CD14-positive monocyte (primary cell): ENCODE data around the gene OR4K14. TPM values are rescaled to one million over a fixed set of nuclear protein-coding genes. Genes with fewer than 3 reads are reported as not detected.

Source experiments
- DNase-seq, 3 donors: peaks; one replicate each; pipeline ENCODE4 v3.0.0-alpha.2; 2011 to 2022
- H2AFZ ChIP-seq: 2 replicates; pipeline ENCODE4 v1.6.0; 2012; ENCODE audit warnings: mild to moderate bottlenecking, low read depth, low read length, inconsistent platforms; ENCODE audit not compliant: insufficient read depth, poor library complexity, severe bottlenecking
- H3K27ac ChIP-seq, 2 donors: 1 replicate in 1 of 2; 2 replicates in 1 of 2; pipeline ENCODE4 v1.5.1; 2012 to 2013; ENCODE audit warnings: low read length in 2 of 2, control low read depth in 1 of 2, inconsistent platforms in 1 of 2, low read depth in 1 of 2, mild to moderate bottlenecking in 1 of 2
- H3K27me3 ChIP-seq, 2 donors: one replicate each; pipeline versions ENCODE4 v1.6.0 to v1.6.1; 2011 to 2013; ENCODE audit warnings: low read length in 2 of 2; ENCODE audit not compliant: control insufficient read depth in 2 of 2, insufficient read depth in 2 of 2
- H3K36me3 ChIP-seq, 2 donors: replicated peaks in 1 of 2; 1 replicate in 1 of 2; 2 replicates in 1 of 2; pipeline versions ENCODE4 v1.5.1 to v1.6.1; 2012 to 2013; ENCODE audit warnings: low read length in 2 of 2, control low read depth in 1 of 2, inconsistent platforms in 1 of 2, mild to moderate bottlenecking in 1 of 2; ENCODE audit not compliant: insufficient read depth in 2 of 2, control insufficient read depth in 1 of 2
- H3K4me1 ChIP-seq, 2 donors: 1 replicate in 1 of 2; 2 replicates in 1 of 2; pipeline versions ENCODE4 v1.5.1 to v1.6.1; 2012 to 2013; ENCODE audit warnings: low read length in 2 of 2, control low read depth in 1 of 2, inconsistent platforms in 1 of 2, mild to moderate bottlenecking in 1 of 2, moderate library complexity in 1 of 2; ENCODE audit not compliant: insufficient read depth in 2 of 2, control insufficient read depth in 1 of 2
- H3K4me2 ChIP-seq: replicated peaks from 2 replicates; pipeline ENCODE3; 2012; ENCODE audit warnings: low read length, moderate library complexity, mild to moderate bottlenecking; ENCODE audit not compliant: poor library complexity, severe bottlenecking; ENCODE audit errors: extremely low read depth
- H3K4me3 ChIP-seq, 3 experiments: fragments of 200-600 bp in 1 of 3; sonication (generic) in 1 of 3; replicated peaks in 1 of 3; 1 replicate in 2 of 3; 2 replicates in 1 of 3; pipeline ENCODE4 v1.5.1; 2011 to 2013; ENCODE audit warnings: low read length in 3 of 3, mild to moderate bottlenecking in 3 of 3, control low read depth in 2 of 3, low read depth in 2 of 3, inconsistent platforms in 1 of 3, moderate library complexity in 1 of 3
- H3K79me2 ChIP-seq: 2 replicates; pipeline ENCODE4 v1.6.0; 2012; ENCODE audit warnings: mild to moderate bottlenecking, control low read depth, inconsistent platforms, low read length, moderate library complexity; ENCODE audit not compliant: insufficient read depth
- H3K9ac ChIP-seq: 2 replicates; pipeline ENCODE4 v1.6.0; 2017; ENCODE audit warnings: low read length, mild to moderate bottlenecking; ENCODE audit not compliant: insufficient read depth, poor library complexity, severe bottlenecking
- H3K9me3 ChIP-seq, 2 donors: replicated peaks in 1 of 2; 1 replicate in 1 of 2; 2 replicates in 1 of 2; pipeline versions ENCODE4 v1.5.1 to v1.6.1; 2012 to 2013; ENCODE audit warnings: low read length in 2 of 2, control low read depth in 1 of 2; ENCODE audit not compliant: control insufficient read depth in 1 of 2, insufficient read depth in 1 of 2
- H4K20me1 ChIP-seq: 2 replicates; pipeline ENCODE4 v1.6.0; 2012; ENCODE audit warnings: mild to moderate bottlenecking, low read length, control low read depth, moderate library complexity; ENCODE audit not compliant: insufficient read depth
- H3K27ac Mint-ChIP-seq, 7 donors: one replicate each; pipeline ENCODE4 v1.8.0; 2020; ENCODE audit warnings: mild to moderate bottlenecking in 7 of 7, mixed read lengths in 7 of 7, moderate library complexity in 6 of 7, inconsistent platforms in 2 of 7
- H3K27me3 Mint-ChIP-seq, 3 donors: one replicate each; pipeline ENCODE4 v1.8.0; 2021 to 2022; ENCODE audit warnings: low read depth in 3 of 3, mild to moderate bottlenecking in 3 of 3, mixed read lengths in 3 of 3, moderate library complexity in 3 of 3, inconsistent platforms in 1 of 3
- H3K36me3 Mint-ChIP-seq, 2 donors: one replicate each; pipeline ENCODE4 v1.8.0; 2020; ENCODE audit warnings: mixed read lengths in 2 of 2, inconsistent platforms in 1 of 2, mild to moderate bottlenecking in 1 of 2
- H3K4me1 Mint-ChIP-seq: one replicate; pipeline ENCODE4 v1.8.0; 2020; ENCODE audit warnings: mild to moderate bottlenecking, mixed read lengths
- H3K4me3 Mint-ChIP-seq, 2 donors: one replicate each; pipeline ENCODE4 v1.8.0; 2020; ENCODE audit warnings: mild to moderate bottlenecking in 2 of 2, mixed read lengths in 2 of 2, moderate library complexity in 1 of 2
- H3K9me3 Mint-ChIP-seq, 7 donors: one replicate each; pipeline ENCODE4 v1.8.0; 2020 to 2022; ENCODE audit warnings: mixed read lengths in 7 of 7, mild to moderate bottlenecking in 6 of 7, moderate library complexity in 6 of 7, inconsistent platforms in 2 of 7
- CTCF ChIP-seq: fragments of 200-600 bp; IDR thresholded peaks from one replicate; pipeline ENCODE4 v1.8.0; 2022; ENCODE audit warnings: antibody characterized with exemption, mild to moderate bottlenecking
- WGBS: methylation state at CpG from one replicate; pipeline ENCODE4 v1.1.5; 2013; ENCODE audit warnings: missing lambda C conversion rate; ENCODE audit not compliant: insufficient coverage; 5-methylcytosine and 5-hydroxymethylcytosine counted together
- intact Hi-C, 2 donors: fragments of 100-400 bp; cut with micrococcal nuclease; formaldehyde crosslinking; loops; one replicate each; pipeline versions ENCODE4 v1.15.0 to v1.15.1; 2023
- polyA plus RNA-seq, 3 donors: library from polyadenylated mRNA; depleted of rRNA in 1 of 3; unstranded in 2 of 3; stranded (reverse) in 1 of 3; fragments of 300-500 nt in 2 of 3; fragments of >200 nt in 1 of 3; fragmentation: Illumina TruSeq in 2 of 3; gene quantifications; 1 replicate in 2 of 3; 2 replicates in 1 of 3; pipeline ENCODE4 v1.2.3, GENCODE V29; 2012 to 2021

The OR4K14 gene
- polyA plus RNA-seq, 3 donors, result not detected

- no peaks in the 10 kb centered on the region for H3K27me3 Mint-ChIP-seq
- no peaks in the 10 kb centered on the region for H3K4me1 Mint-ChIP-seq
- no peak overlapping the region for H3K4me3 ChIP-seq
- no peaks in the 10 kb centered on the region for H3K36me3 Mint-ChIP-seq
- H3K27me3 ChIP-seq, result no peaks in the 10 kb centered on the region
- H3K4me2 ChIP-seq, result no peak overlapping the region
- intact Hi-C loops, result no loop called here
- no peaks in the 10 kb centered on the region for H3K36me3 ChIP-seq
- no peaks in the 10 kb centered on the region for H4K20me1 ChIP-seq
- H3K9ac ChIP-seq, result no peak overlapping the region
- no peak for DNase-seq
- no peaks in the 10 kb centered on the region for H3K79me2 ChIP-seq
- no peaks in the 10 kb centered on the region for H3K9me3 ChIP-seq
- no peak overlapping the region for H3K27ac ChIP-seq
- whole genome bisulfite sequencing, result no CpG with 5 or more reads among the region's 6 CpGs
- H3K9me3 Mint-ChIP-seq, result peaks cover 0 to 3% (median 0%) of the 10 kb centered on the region in 7 donors
- no peak overlapping the region for H3K27ac Mint-ChIP-seq
- H3K4me1 ChIP-seq, result no peaks in the 10 kb centered on the region
- no peak overlapping the region for H2AFZ ChIP-seq
- H3K4me3 Mint-ChIP-seq, result no peak overlapping the region
- no peak for TF ChIP-seq CTCF
Measured at GRCh38 chr14:20031058-20031457, 12.0 kb upstream of the OR4K14 start.

GRCh38 chr14:20008156-20008555 is 11.0 kb downstream of the OR4K14 start:
- H3K79me2 ChIP-seq, result no peaks in the 10 kb centered on the region
- H3K4me1 ChIP-seq, result no peaks in the 10 kb centered on the region
- no peak overlapping the region for H3K4me2 ChIP-seq
- no peak for DNase-seq
- no peaks in the 10 kb centered on the region for H3K27me3 ChIP-seq
- no peaks in the 10 kb centered on the region for H4K20me1 ChIP-seq
- H3K9ac ChIP-seq, result no peak overlapping the region
- H2AFZ ChIP-seq, result no peak overlapping the region
- peaks cover 0 to 2% of the 10 kb centered on the region in 2 donors for H3K9me3 ChIP-seq
- no peak overlapping the region for H3K4me3 ChIP-seq
- Mint-ChIP-seq H3K27ac (no peak overlapping the region), H3K4me1 (peaks cover 3% of the 10 kb centered on the region), H3K27me3 (peaks cover 0 to 2% (median 1%) of the 10 kb centered on the region in 3 donors), H3K36me3 (no peaks in the 10 kb centered on the region), H3K4me3 (no peak overlapping the region), H3K9me3 (peaks cover 0 to 15% (median 7%) of the 10 kb centered on the region in 7 donors)
- intact Hi-C loops, result no loop called here
- no peaks in the 10 kb centered on the region for H3K36me3 ChIP-seq
- no peak overlapping the region for H3K27ac ChIP-seq
- TF ChIP-seq CTCF, result no peak
